NCI-H1417 (cell line): ENCODE results near the gene DPP9.
A peak's percentile ranks its signal among the peaks of the same experiment; 100 is the strongest.
"Not testable (repeated sequence)": the region's sequence is repeated elsewhere in the genome, so short reads cannot be mapped to it uniquely, and the experiment has no call there.

Experiments used
- DNase-seq, 3 experiments: peaks; one replicate each; lab custom pipeline; 2025; lab: John Stamatoyannopoulos, UW

DPP9 gene

DNA sequence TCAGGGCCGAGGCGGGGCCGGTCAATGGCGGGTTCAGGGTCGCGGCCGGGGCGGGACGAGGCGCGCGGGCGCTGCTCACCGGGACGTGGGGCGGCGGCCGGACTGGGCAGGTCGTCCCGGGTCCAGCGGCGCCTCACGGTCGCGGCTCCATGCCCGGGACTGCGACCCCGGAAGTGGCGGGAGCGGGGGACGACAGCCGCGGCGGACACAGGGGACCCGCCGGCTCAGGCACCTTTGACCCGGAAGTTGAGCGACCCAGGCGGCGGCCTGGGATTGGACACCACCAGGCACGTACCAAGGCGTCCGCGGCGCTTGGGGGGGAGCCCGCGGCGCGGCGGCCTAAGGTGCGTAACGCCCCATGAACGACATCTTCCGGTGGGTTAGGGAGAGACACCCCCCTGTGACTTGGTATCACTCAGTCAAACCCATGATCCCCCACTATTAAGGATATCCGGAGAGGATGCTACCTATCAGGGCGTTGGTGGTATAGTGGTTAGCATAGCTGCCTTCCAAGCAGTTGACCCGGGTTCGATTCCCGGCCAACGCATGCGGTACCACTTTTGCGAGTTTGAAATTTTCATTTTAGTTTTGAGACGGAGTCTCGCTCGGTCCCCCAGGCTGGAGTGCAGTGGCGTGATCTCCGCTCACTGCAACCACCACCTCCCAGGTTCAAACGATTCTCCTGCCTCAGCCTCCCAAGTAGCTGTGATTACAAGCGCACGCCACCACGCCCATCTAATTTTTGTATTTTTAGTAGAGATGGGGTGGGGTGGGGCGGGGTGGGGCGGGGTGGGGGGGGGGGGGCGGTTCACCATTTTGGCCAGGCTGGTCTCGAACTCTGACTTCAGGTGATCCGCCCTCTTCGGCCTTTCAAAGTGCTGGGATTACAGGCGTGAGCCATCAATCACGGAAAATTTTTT, at the start of gene DPP9:
DPP9 (minus strand) TSS at position 248 of the 920 bp plus-strand sequence. CDS start 3,936 bp downstream, outside the sequence.
- peak; percentile 99 to 100 (median 99) for DNase-seq

GRCh38 chr19:4773047-4773640, 49.5 kb upstream of the DPP9 start:
- peak in 1 of 3 experiments; percentile 58 for DNase-seq

- peak in 1 of 3 experiments; percentile 66 for DNase-seq
Observed at GRCh38 chr19:4772566-4772965, 48.9 kb upstream of the DPP9 start.

DNA sequence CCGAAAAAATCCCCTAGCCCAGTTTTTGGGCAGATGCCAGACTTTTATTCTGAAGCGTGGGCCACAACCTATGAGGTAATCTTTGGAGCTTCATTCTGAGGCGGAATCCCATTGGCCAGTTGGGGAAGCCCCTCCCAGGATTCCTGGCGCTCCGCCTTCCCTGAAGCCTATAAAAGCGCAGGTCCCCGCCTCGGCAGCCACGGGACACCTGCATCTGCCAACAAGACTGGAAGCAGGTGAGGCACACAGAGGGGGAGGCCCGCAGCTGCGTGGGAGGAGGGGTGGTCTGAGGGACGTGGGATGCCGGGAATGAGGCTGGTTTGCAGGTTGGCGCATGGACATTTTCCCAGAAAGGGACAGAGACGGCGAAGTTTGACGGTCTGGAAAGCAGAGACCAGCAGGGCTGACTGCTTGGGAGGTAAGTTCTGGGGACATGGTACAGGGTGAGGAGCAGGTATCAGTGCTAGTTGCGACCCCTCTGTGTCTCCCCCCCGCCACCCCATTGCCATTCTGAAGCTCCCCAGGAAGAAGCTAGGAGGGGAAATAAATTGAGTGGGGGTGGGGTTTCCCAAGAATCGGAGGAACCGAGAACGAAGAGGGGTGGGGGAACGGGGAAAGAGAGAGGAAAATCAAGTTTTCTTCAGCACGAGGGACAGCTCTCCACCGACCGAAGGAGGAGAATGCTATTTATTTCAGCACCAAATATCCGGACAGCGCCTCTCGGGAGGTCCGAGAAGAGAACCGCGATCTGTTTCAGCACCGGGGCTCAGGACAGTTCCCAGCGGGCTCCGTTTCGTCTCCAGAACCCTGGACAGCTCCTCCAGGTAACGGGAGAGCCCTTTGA, 45.5 kb upstream of the DPP9 start:
- DNase-seq, result peak; percentile 97 to 99 (median 97)

DNA sequence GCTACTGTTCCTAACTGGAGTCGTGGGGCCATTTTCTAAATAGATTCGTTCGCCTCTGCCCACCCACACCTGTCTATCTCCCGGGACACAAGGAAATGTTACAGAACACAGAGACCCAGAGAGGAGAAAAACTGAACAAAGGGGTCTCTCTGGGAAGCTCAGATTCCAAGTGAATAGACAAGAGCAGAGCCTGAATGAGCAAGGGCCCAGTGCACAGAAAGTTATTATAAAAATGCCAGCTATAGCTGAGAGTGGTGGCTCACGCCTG, 40.7 kb upstream of the DPP9 start:
- no peak for DNase-seq

- DNase-seq, result peak in 1 of 3 experiments; percentile 9
Observed at GRCh38 chr19:4763021-4763420, 39.4 kb upstream of the DPP9 start.

GRCh38 chr19:4760285-4760650, 36.6 kb upstream of the DPP9 start:
- no peak for DNase-seq

- DNase-seq, result peak; percentile 98 to 99 (median 99)
Observed at GRCh38 chr19:4759388-4760284, 36.0 kb upstream of the DPP9 start.

DNA sequence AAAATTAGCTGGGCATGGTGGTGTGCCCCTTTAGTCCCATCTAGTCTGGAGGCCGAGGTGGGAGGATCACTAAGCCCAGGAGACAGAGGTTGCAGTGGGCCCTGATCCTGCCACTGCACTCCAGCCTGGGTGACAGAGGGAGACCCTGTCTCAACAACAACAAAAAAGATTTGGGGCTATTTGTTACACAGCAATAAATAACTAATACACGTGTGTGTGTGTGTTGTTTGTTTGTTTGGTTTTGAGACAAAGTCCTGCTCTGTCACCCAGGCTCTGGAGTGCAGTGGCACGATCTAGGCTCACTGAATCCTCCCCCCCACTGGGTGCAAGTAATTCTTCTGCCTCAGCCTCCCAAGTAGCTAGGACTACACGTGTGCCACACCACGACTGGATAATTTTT, 35.0 kb upstream of the DPP9 start:
- DNase-seq, result no peak

DNA sequence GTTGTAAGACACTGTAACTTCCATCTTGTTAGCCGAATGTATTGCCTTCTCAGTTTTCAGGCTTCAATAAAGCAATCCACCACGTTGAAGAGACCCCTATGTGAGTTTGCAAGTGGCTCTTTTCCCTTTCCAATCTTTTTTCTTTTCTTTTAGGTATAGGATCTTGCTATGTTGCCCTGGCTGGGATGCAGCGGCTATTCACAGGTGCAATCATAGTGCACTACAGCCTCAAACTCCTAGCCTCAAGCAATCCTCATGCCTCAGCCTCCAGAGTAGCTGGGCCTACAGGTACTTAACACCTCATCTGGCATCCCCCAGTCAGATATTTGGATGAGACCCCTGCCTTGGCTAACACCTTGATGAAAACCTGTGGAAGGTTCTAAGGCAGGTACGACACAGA, 34.4 kb upstream of the DPP9 start:
- DNase-seq, result no peak

GRCh38 chr19:4755459-4755858, 31.8 kb upstream of the DPP9 start:
- DNase-seq, result no peak

DNA sequence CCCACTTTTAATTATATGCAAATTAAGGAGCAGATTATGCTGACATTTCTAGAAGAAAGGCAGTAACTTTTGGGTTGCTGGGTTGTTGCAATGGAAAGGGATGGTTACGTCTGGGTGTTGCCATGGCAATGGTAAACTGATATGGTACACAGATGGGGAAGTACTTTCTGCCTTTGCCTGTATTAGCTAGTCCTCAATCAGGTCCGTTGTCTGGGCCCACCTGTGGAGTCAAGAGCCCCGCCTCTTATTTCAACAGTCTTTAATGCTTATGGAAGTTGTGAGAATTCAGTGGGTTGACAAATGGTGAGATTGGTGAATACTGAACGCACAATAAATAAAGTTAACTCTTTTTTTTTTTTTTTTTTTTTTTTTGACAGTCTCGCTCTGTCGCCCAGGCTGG, 30.6 kb upstream of the DPP9 start:
- peak in 2 of 3 experiments; percentile 33 to 61 for DNase-seq

DNA sequence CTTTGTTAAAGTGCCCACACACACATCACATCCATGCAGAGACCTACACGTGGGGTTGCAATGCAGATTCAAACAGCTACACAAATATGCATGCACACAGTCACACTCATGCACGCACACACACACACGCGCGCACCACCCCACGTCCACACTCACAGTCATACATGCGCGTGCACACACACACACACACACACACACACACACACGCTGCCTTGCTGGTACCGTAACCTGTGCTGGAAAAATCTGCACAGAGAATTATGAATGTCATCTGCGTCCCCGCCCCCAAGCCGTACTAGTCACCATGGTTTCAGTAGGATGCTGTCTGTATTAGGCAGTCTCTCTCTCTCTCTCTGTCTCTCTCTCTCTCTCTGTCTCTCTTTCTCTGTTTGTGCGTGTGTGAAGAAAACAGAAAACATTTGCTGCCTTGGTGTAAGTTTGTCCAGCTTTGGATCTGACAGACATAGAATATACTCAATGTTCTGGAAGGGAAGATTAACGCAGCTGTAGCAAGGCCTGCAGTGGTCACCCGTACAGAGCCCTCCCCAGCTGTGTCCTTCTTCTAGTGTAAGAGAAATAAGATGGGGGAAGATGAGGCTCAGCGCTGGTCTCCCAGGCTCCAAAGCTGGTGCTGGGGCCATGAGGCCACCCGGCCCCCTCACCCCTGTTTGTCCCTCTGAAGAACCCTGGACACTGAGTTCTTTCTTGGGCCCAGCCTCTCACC, 26.4 kb upstream of the DPP9 start:
- peak in 2 of 3 experiments; percentile 59 to 78 for DNase-seq

DNA sequence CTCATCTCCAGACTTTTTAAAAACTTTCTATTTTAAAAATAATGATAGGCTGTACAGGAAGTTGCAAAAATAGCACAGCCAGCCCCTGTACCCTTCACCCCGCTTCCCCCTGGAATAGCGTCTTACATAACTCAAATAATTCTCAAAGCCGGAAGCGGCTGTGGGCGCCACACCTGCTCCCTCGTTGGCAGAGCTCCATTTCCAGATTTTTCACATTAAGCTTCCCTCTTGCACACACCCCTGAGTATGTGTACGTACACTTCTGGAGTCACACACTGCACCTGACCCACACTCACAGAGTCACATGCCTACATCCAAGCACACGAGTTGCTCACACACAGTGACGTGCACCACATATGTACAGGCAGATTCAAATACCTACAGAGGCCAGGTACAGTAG, 24.9 kb upstream of the DPP9 start:
- DNase-seq, result peak in 1 of 3 experiments; percentile 37

DNA sequence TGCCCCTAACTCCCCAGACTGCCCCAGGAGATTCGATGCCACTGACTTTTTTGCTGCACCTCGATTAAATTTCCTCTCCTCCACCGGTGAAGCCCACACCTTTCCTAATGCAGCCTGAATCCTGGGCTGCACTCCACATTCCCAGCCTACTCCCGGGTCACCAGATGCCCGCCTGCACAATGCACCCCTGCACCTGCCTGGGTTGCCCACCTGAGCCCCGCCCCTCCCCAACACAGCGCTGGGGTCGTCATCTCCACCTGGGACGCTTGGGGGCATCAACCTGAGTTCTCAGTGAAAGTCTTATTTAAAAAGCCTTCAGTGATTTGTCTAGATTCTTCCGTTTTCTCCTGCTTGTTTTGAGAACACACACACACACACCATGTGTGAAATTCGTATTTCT, 24.5 kb upstream of the DPP9 start:
- DNase-seq, result no peak

DNA sequence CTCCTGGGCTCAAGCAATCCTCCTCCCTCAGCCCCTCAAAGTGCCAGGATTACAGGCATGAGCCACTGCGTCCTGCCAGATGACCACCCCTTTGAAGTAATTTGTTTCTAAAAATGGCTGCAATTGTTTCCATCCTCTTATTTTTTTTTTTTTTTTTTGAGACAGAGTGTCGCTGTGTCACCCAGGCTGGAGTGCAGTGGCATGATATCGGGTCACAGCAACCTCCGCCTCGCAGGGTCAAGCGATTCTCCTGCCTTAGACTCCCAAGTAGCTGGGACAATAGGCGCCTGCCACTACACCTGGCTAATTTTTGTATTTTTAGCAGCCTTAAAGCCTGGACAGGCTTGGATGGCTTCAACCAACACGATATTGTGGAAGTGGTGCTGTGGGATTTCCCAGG, 22.3 kb upstream of the DPP9 start:
- DNase-seq, result peak in 1 of 3 experiments; percentile 55

- DNase-seq, result not testable (repeated sequence)
Observed at GRCh38 chr19:4745175-4745574, 21.5 kb upstream of the DPP9 start.

DNA sequence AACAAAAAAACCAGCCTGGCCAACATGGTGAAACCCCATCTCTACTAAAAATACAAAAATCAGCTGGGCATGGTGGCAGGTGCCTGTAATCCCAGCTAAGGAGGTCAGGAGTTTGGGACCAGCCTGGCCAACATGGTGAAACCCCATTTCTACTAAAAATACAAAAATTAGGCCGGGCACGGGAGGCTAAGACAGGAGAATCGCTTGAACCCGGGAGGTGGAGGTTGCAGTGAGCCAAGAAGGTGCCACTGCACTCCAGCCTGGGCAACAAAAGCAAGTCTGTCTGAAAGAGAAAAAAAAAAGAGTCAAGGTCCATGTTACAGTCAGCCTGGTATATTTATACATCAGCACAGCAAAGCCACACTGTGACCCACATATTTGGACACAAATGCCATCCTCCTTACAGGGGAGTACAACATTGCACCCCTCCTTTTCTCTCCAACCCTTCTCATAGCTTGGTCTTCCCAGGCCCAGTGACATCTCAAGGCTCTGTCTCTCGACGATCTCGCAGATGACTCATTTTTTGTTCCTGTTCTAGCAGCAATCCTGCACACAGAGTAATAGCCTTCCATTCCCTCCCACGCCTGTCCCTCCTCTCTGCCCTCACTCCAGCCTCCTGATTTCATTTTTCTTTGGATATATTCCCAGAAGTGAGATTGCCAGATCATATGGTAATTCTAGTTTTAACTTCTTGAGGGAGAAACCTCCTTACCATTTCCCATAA, 21.0 kb upstream of the DPP9 start:
- peak in 1 of 3 experiments; percentile 18 for DNase-seq

GRCh38 chr19:4742723-4743646, 19.3 kb upstream of the DPP9 start:
- peak; percentile 98 to 99 (median 98) for DNase-seq
